ENCODE measurements around the gene PADI1.

GRCh38 chr1:17260264-17260663 is 55.3 kb downstream of the PADI1 start:
- TF ChIP-seq CTCF (IDR thresholded peaks at IDR 0.05): no peak
- no peak for TF ChIP-seq POLR2A (IDR thresholded peaks at IDR 0.05)
